GM13977 (cell line): ENCODE data around the gene KBTBD12.

ENCODE experiments used
- DNase-seq: peaks from one replicate; pipeline ENCODE4 v3.0.0; 2012; ENCODE audit warnings: low spot score
- in situ Hi-C: fragments of 300-500 bp; cut with MboI; formaldehyde crosslinking; loops from one replicate; pipeline ENCODE4 v1.12.0; 2022; ENCODE audit warnings: low sequenced_read_pairs, low pct_unique_long_range_greater_than_20kb, mixed read lengths, inconsistent platforms; ENCODE audit not compliant: unreplicated experiment
- TF ChIP-seq, protein P1 (sequence below): IDR thresholded peaks from 2 replicates; pipeline ENCODE4 v1.5.1; 2012; ENCODE audit warnings: mild to moderate bottlenecking, control low read depth; ENCODE audit not compliant: insufficient read depth; ENCODE audit errors: extremely low read depth, missing control alignments

Gene KBTBD12

GRCh38 chr3:127948211-127948610, 33.2 kb downstream of the KBTBD12 start:
- in situ Hi-C loops, result no loop called here
- TF ChIP-seq, protein P1, sequence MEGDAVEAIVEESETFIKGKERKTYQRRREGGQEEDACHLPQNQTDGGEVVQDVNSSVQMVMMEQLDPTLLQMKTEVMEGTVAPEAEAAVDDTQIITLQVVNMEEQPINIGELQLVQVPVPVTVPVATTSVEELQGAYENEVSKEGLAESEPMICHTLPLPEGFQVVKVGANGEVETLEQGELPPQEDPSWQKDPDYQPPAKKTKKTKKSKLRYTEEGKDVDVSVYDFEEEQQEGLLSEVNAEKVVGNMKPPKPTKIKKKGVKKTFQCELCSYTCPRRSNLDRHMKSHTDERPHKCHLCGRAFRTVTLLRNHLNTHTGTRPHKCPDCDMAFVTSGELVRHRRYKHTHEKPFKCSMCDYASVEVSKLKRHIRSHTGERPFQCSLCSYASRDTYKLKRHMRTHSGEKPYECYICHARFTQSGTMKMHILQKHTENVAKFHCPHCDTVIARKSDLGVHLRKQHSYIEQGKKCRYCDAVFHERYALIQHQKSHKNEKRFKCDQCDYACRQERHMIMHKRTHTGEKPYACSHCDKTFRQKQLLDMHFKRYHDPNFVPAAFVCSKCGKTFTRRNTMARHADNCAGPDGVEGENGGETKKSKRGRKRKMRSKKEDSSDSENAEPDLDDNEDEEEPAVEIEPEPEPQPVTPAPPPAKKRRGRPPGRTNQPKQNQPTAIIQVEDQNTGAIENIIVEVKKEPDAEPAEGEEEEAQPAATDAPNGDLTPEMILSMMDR, result no peak

DNA sequence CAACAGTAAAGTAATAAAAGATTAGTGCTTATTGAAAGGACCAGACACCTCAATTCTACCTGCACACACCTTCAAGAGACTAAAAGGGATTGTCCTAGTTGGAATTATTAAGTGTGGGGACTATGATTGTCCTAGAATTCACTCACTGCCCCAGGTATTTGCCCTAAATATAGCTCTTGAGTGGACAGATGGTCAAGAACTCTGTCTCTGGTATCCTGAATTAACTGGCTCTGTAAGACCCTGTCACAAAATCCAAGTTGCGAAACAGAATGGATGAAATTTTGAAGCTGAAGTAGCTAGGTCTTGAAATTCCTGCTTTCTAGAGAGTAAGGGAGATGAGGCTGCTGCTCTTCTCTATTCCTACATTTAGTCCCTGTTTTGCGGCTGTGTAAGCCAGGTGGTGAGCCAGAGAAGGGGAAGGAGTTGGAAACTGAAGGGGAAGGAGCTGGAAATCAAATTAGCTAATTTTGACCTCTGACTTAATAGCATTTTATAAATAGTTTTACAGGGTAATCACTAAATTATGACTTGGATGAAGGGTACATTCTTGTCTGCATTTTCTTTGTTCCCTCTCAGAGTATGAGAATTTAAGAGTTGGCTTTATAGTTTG, 34.5 kb downstream of the KBTBD12 start:
- in situ Hi-C loops, result no loop called here

More at GRCh38 chr3:127948211-127948610, 33.2 kb downstream of the KBTBD12 start:
- no peak for DNase-seq

DNA sequence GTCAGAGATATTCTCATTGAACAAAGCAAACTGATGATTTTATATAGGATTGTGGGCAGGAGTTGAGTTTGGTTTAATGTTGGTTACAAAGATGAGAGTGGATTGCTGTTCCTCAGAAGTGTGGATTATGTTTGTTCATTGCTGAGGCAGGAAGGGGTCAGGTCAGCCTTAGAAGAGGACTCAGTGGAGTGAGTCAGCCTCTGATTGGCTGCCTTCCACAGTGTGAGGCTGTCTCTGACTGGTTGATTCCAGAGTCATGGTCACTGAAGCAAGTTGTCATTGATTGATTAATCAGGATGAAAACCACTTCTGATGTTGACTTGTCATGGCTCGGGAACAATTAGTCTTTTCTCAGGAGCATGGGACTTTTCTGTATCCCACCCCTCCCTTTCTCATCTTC, 36.2 kb downstream of the KBTBD12 start:
- DNase-seq, result no peak
- in situ Hi-C loops, result no loop called here
- TF ChIP-seq, protein P1, result no peak

More for the DNA sequence above, 34.5 kb downstream of the KBTBD12 start:
- TF ChIP-seq, protein P1, result no peak
- DNase-seq, result no peak

DNA sequence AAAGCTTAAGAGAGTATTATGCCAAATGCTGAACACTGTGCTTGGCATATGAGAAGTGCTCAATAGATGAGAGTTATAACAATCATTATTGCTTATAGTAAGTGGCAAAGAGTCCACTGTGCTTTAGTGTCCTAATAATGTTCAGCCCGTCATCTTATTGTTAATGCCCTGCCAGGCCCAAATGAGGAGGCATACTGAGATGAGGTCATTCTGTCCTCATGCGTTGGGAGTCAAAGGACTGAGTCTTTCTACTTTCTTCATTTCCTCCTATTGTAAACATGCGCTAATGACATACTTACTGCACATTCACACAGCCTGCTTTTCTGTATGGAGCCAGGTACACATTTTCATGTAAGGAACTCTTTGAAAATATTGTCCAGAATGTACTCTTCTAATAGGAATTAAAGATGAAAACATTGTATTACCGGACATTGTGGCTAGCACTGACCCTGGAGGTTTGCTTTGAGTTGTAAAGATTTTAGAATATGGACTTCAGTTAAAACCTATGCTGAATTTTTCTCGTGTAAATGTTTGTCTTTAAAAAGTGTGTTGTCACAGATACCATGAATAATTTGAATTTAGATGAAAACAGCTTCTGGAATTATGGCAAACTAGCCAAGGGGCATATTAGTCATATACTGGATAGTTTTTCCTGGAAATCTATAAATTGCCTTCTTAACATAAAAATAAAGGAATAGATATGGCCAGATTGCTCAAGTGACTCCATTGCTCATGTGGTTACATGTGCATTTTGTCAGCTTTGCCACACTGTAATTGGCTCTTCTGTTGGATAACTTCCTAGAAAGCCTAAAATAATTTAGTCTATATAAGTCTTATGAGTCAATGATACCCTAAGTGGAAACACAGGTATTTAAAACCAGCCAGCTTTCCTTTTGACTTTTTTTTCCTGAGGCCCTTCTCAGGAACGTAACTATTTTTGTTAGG, 38.3 kb downstream of the KBTBD12 start:
- DNase-seq, result no peak
- in situ Hi-C loops, result no loop called here
- TF ChIP-seq, protein P1, result no peak

GRCh38 chr3:127954640-127955039, 39.6 kb downstream of the KBTBD12 start:
- DNase-seq, result no peak
- TF ChIP-seq, protein P1, result no peak
- in situ Hi-C loops, result no loop called here

- in situ Hi-C loops, result no loop called here
- TF ChIP-seq, protein P1, result no peak
- no peak for DNase-seq
Measured at GRCh38 chr3:127955728-127956127, 40.7 kb downstream of the KBTBD12 start.
